Measurements from ENCODE around the gene DNAH14.

DNA sequence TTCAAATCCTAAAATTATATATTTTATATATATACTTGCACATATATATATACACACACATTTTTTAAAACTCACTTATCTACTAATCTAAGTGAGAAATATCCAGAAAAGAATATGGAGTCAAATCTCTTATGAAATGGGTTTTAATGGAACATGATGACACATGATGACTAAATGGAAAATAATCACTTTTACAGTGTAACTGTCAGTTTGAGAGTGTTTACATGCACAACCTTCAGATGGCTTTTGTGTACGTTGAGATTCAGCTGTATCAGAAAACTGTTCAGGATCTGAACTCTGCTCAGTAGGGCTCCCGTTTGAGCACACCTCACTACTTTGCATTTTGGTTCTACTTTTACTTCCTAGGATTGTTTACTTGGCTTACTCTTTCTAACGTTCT is 189.8 kb downstream of the DNAH14 start:
- TF ChIP-seq, protein P1, sequence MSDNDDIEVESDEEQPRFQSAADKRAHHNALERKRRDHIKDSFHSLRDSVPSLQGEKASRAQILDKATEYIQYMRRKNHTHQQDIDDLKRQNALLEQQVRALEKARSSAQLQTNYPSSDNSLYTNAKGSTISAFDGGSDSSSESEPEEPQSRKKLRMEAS (CRISPR knock-in tag; IDR thresholded peaks at IDR 0.05) = no peak
- TF ChIP-seq ETV6 (IDR thresholded peaks at IDR 0.05; ENCODE audit: borderline replicate concordance in 1 of 2, low read depth in 2 of 2, low read length in 1 of 2) (no peak), ETV6 (CRISPR knock-in tag; IDR thresholded peaks at IDR 0.05; ENCODE audit: borderline replicate concordance) (no peak)
- TF ChIP-seq, protein P2, sequence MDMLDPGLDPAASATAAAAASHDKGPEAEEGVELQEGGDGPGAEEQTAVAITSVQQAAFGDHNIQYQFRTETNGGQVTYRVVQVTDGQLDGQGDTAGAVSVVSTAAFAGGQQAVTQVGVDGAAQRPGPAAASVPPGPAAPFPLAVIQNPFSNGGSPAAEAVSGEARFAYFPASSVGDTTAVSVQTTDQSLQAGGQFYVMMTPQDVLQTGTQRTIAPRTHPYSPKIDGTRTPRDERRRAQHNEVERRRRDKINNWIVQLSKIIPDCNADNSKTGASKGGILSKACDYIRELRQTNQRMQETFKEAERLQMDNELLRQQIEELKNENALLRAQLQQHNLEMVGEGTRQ (CRISPR knock-in tag; IDR thresholded peaks at IDR 0.05) = no peak

Measured in K562 (cell line).